Measurements from ENCODE around the gene ADAMTSL1.

- TF ChIP-seq POLR2A (IDR thresholded peaks at IDR 0.05; ENCODE audit: control extremely low read depth in 1 of 2, low read depth in 2 of 2, low read length in 2 of 2) = no peak
- TF ChIP-seq KDM1A (IDR thresholded peaks at IDR 0.05; ENCODE audit: borderline replicate concordance, low read length) = no peak
- no peak for TF ChIP-seq CTCF (IDR thresholded peaks at IDR 0.05; ENCODE audit: control extremely low read depth in 1 of 3, insufficient read depth in 1 of 3, low read depth in 1 of 3, low read length in 3 of 3)
- no peak for TF ChIP-seq ATF3 (IDR thresholded peaks at IDR 0.05; ENCODE audit: insufficient read depth, low read depth, low read length)
- no peak for TF ChIP-seq MAFK (IDR thresholded peaks at IDR 0.05; ENCODE audit: low read depth, low read length)
- no peak for TF ChIP-seq SP1 (IDR thresholded peaks at IDR 0.05; ENCODE audit: low read depth, low read length)
- TF ChIP-seq EZH2 (IDR thresholded peaks at IDR 0.05; ENCODE audit: low read depth, low read length, severe bottlenecking) = no peak
- no peak for TF ChIP-seq YY1 (IDR thresholded peaks at IDR 0.05; ENCODE audit: low read depth, low read length)
- no peak for TF ChIP-seq MAX (IDR thresholded peaks at IDR 0.05)
- no peak for TF ChIP-seq SIN3A (conservative IDR thresholded peaks at IDR 0.05 in 1 of 2, IDR thresholded peaks at IDR 0.05 in 1 of 2; ENCODE audit: low read depth in 1 of 2, low read length in 2 of 2)
- TF ChIP-seq SRF (IDR thresholded peaks at IDR 0.05; ENCODE audit: low read depth, low read length) = no peak
- no peak for TF ChIP-seq CHD2 (IDR thresholded peaks at IDR 0.05; ENCODE audit: low read length)
- no peak for TF ChIP-seq TEAD4 (IDR thresholded peaks at IDR 0.05; ENCODE audit: low read depth, low read length)
- no peak for TF ChIP-seq POLR2AphosphoS5 (IDR thresholded peaks at IDR 0.05; ENCODE audit: low read depth, low read length)
Observed at GRCh38 chr9:18668944-18669343, 195.0 kb downstream of the ADAMTSL1 start.

Measured in H1 (cell line).